T-helper 17 cell (primary cell): Measurements from ENCODE around the gene GLTPD2. TPM values are rescaled to one million over a fixed set of nuclear protein-coding genes. Genes with fewer than 3 reads are reported as not detected.

Source experiments
- ATAC-seq: fragments of 150-1000 bp; cut with Tn5 transposase; 2 replicates; pipeline ENCODE4 v1.10.0; 2021; ENCODE audit warnings: mild to moderate bottlenecking, moderate library complexity
- DNase-seq, 3 donors: peaks; one replicate each; pipeline versions ENCODE4 v3.0.0 to v3.0.0-alpha.2; 2020 to 2021
- H3K9me3 ChIP-seq: one replicate; pipeline ENCODE4 v1.7.0; 2013; ENCODE audit warnings: low read length, mild to moderate bottlenecking; ENCODE audit not compliant: control insufficient read depth, poor library complexity, severe bottlenecking
- H3K27ac Mint-ChIP-seq: one replicate; pipeline ENCODE4 v1.8.0; 2022; ENCODE audit warnings: mild to moderate bottlenecking, moderate library complexity, mixed read lengths
- H3K27me3 Mint-ChIP-seq: one replicate; pipeline ENCODE4 v1.8.0; 2022; ENCODE audit warnings: mixed read lengths
- H3K36me3 Mint-ChIP-seq: one replicate; pipeline ENCODE4 v1.8.0; 2022; ENCODE audit warnings: low read depth, mixed read lengths
- H3K4me1 Mint-ChIP-seq: one replicate; pipeline ENCODE4 v1.8.0; 2022; ENCODE audit warnings: mild to moderate bottlenecking, mixed read lengths
- H3K4me3 Mint-ChIP-seq: one replicate; pipeline ENCODE4 v1.8.0; 2022; ENCODE audit warnings: mild to moderate bottlenecking, moderate library complexity, mixed read lengths
- total RNA-seq, 4 donors: library from RNA in 2 of 4; stranded (reverse) in 2 of 4; gene quantifications; one replicate each; pipeline ENCODE4 v1.2.3 and lab custom pipeline; 2022 to 2026

The GLTPD2 gene
- total RNA-seq, 2 donors from 2014 or later = 0.34 TPM; not detected in 1

DNA sequence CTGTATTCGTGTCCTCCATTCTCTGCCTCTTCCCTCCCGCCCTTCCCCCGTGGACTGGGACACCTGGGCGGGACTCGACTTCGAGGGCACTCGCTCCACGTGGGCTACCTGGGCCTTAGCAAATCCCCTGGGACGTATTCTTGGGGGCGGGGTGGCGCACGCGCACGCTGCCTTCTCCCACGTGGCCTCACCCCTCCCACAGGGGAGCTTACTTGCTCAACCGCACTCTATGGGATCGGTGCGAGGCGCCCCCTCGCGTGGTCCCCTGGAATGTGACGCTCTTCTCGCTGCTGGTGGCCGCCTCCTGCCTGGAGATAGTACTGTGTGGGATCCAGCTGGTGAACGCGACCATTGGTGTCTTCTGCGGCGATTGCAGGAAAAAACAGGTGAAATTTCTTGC, 6.1 kb upstream of the GLTPD2 start:
- peak overlapping the region; percentile 39 for H3K4me3 Mint-ChIP-seq
- H3K27me3 Mint-ChIP-seq = peaks cover 79% of the 10 kb centered on the region
- no peak for ATAC-seq
- H3K27ac Mint-ChIP-seq = no peak overlapping the region
- peaks cover 8% of the 10 kb centered on the region for H3K36me3 Mint-ChIP-seq
- H3K4me1 Mint-ChIP-seq = peaks cover 15% of the 10 kb centered on the region
- no peaks in the 10 kb centered on the region for H3K9me3 ChIP-seq
- no peak for DNase-seq

DNA sequence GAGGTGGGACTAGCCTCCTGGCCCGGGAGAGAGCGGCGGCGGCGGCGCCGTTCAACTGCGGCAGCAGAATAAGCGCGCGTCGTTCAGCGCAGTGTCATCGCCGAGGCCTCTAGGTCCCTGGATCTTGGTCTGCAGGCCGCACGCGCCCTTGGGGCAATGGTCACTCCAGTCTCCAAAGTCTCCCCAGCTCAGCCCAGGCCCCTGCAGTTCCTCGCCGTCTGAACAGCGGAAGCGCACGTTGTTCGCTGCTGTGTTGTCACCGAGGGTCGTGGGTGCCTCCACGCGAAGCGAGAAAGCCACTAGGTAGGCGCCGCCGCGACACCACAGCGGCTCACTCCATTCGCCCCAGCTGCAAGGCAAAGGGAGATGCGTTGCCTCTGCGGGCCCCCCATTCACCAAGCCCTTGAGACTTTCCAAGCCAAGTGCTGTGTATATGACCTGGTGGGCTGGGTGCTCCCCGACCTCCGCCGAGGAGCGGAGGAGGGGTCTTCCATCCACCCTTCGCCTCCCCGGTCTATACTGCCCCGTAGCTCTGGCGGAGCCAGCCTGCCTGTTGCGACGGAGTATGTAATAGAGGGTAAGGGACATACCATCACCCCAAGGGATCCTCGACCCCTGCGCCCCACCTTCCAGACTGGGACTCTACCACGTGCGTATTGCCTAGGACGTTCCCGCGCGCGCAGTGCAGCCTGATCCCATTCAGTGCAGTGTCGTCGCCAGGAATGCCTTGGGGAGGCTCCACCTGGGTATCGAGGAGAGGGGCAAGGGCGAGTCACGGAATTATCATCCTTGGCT, 3.3 kb upstream of the GLTPD2 start:
- ATAC-seq = no peak
- peak overlapping the region; percentile 34 for H3K27ac Mint-ChIP-seq
- H3K4me1 Mint-ChIP-seq = peaks cover 23% of the 10 kb centered on the region
- DNase-seq = no peak
- H3K4me3 Mint-ChIP-seq = peak overlapping the region; percentile 55
- peaks cover 55% of the 10 kb centered on the region for H3K27me3 Mint-ChIP-seq
- H3K36me3 Mint-ChIP-seq = peaks cover 5% of the 10 kb centered on the region
- no peaks in the 10 kb centered on the region for H3K9me3 ChIP-seq

DNA sequence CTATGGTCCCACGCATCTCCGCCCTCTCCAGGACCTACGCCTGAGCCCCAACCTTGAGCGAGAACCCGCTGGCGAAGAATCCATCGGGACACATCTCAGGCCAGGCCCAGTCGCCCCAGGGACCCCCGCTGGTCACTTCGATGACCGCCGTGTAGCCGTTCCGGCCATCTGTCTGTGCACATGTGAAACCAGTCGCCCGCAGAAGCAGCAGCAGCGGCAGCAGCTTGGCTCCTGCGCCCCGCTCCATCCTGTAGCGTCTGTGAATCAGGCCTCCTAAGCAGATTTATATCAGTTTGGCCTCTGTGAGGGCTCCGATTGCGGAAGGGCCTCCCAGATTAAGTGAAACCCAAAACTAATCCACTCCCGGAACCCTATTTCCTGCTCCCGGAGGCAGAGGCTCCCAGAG, 2.7 kb upstream of the GLTPD2 start, which contains the start of gene VMO1:
Gene VMO1 (minus strand): TSS at position 259 of the 406 bp plus-strand sequence. CDS start 12 bp downstream, at position 247.
- peaks cover 51% of the 10 kb centered on the region for H3K27me3 Mint-ChIP-seq
- no peaks in the 10 kb centered on the region for H3K9me3 ChIP-seq
- H3K27ac Mint-ChIP-seq = peak within 1 kb of the TSS; percentile 34
- peaks cover 5% of the 10 kb centered on the region for H3K36me3 Mint-ChIP-seq
- H3K4me1 Mint-ChIP-seq = peaks cover 26% of the 10 kb centered on the region
- peak within 1 kb of the TSS; percentile 55 for H3K4me3 Mint-ChIP-seq
- DNase-seq (no peak), ATAC-seq (no peak)

DNA sequence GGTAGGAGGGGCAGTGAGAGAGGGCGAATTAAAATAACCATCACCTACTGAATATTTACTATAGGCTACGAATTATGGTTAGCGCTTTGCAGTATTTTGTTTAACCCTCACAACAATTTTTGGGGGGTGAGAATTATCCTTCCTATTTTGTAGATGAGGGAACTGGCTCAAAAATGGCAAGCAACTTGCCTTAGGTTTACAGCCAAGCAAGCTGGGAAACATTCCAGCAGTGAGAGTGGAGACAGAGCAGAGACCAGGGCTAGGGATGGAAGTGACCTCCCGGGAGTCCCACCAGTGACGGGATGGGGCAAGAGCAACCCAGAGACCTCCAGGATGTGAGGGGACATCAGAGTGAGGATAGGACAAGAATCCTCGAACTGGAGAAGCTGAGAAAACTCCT, 2.2 kb upstream of the GLTPD2 start:
- Mint-ChIP-seq H3K4me3 (peak overlapping the region; percentile 9), H3K27ac (peak overlapping the region; percentile 34), H3K4me1 (peaks cover 26% of the 10 kb centered on the region), H3K36me3 (peaks cover 5% of the 10 kb centered on the region), H3K27me3 (peaks cover 51% of the 10 kb centered on the region)
- ATAC-seq (no peak), DNase-seq (no peak)
- no peaks in the 10 kb centered on the region for H3K9me3 ChIP-seq

DNA sequence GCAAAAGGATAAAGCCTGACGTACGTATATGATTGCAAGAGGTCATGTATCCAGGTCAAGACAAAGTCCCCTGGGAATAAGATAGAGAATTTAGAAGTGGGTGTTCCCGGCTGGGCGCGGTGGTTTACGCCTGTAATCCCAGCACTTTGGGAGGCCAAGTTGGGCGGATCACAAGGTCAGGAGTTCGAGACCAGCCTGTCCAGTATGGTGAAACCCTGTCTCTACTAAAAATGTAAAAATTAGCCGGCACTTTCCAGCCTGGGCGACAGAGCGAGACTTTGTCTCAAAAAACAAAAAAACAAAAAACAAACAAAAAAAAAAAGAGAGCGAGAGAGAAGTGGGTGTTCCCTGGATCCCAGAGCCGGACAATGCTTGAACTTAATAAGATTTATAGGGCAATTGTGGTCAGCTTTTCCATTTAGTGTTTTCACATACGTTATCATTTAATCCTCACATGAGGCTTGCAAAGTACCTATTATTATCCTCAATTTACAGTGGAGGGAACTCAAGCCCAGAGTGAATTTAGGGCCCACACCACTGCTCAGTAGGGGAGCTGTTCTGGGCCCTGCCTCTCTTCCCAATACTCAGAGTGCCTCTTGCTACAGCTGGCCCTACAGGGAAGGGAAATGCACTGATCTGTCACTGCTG, 481 bp upstream of the GLTPD2 start:
- Mint-ChIP-seq H3K27me3 (peaks cover 38% of the 10 kb centered on the region), H3K4me3 (peak overlapping the region; percentile 33), H3K27ac (peak overlapping the region; percentile 24), H3K36me3 (peaks cover 3% of the 10 kb centered on the region), H3K4me1 (peaks cover 24% of the 10 kb centered on the region)
- ATAC-seq (no peak), DNase-seq (no peak)
- H3K9me3 ChIP-seq = no peaks in the 10 kb centered on the region

DNA sequence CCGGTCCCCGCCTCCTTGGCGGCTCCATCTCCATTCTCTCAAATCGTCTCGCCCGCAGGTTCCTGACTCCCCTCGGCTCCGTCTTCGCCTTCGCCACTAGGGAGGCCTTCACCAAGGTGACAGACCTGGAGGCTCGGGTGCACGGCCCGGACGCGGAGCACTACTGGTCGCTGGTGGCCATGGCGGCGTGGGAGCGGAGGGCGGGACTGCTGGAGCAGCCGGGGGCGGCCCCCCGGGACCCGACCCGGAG, 862 bp downstream of the GLTPD2 start:
- no peaks in the 10 kb centered on the region for H3K36me3 Mint-ChIP-seq
- H3K4me3 Mint-ChIP-seq = peak overlapping the region; percentile 93
- DNase-seq (no peak), ATAC-seq (peak; percentile 59)
- H3K9me3 ChIP-seq = no peaks in the 10 kb centered on the region
- H3K4me1 Mint-ChIP-seq = peaks cover 27% of the 10 kb centered on the region
- H3K27me3 Mint-ChIP-seq = peaks cover 25% of the 10 kb centered on the region
- no peak overlapping the region for H3K27ac Mint-ChIP-seq

DNA sequence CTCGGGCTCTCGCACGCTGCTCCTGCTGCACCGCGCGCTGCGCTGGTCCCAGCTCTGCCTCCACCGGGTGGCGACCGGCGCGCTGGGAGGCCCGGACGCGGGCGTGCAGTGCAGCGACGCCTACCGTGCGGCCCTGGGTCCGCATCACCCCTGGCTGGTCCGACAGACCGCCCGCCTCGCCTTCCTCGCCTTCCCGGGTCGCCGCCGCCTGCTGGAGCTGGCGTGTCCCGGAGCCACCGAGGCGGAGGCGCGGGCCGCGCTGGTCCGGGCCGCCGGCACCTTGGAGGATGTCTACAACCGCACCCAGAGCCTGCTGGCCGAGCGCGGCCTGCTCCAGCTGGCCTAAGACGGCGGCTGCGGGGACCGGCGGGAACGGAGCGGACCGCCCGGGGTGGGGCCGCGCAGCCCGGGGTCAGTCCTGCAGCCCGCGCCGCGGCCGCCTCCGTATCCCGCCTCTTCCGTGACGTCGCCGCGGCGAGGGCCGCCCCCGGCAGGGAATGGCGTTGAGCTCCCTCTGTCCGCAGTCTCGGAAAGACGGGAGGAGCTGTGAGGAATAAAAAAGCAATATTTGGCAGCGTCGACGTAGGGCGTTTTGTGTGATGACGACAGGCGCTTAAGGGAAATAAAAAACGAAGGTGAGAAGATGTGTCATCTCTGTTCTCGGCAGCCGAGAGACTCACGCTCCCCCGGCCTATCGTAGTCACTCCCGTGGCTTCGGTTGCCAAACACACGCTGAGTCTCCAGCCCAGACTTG, 1.4 kb downstream of the GLTPD2 start:
- peak; percentile 93 for ATAC-seq
- peaks cover 23% of the 10 kb centered on the region for H3K27me3 Mint-ChIP-seq
- peaks cover 27% of the 10 kb centered on the region for H3K4me1 Mint-ChIP-seq
- no peaks in the 10 kb centered on the region for H3K9me3 ChIP-seq
- H3K4me3 Mint-ChIP-seq = peak overlapping the region; percentile 93
- no peaks in the 10 kb centered on the region for H3K36me3 Mint-ChIP-seq
- peak; percentile 72 to 75 (median 73) for DNase-seq
- peak overlapping the region; percentile 72 for H3K27ac Mint-ChIP-seq

DNA sequence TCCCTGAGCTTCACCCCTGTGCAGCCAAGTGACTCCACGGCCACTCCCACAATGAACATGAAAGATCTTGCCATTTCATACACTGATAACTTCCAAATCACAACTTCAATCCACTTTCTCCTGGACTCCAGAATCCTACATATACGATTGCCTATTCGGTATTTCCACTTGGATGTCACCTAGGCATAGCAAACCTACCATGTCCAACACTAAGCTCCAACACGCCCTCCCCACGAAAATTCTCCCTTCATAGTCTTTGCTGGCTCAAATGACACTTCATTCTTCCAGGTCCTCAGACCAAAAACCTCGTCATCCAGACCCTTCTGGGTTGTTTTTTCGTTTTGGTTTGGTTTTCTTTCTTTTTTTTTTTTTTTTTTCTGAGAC, 1.9 kb downstream of the GLTPD2 start:
- Mint-ChIP-seq H3K4me1 (peaks cover 26% of the 10 kb centered on the region), H3K27me3 (peaks cover 18% of the 10 kb centered on the region), H3K4me3 (peak overlapping the region; percentile 93), H3K27ac (peak overlapping the region; percentile 72), H3K36me3 (no peaks in the 10 kb centered on the region)
- ATAC-seq (no peak), DNase-seq (no peak)
- no peaks in the 10 kb centered on the region for H3K9me3 ChIP-seq

DNA sequence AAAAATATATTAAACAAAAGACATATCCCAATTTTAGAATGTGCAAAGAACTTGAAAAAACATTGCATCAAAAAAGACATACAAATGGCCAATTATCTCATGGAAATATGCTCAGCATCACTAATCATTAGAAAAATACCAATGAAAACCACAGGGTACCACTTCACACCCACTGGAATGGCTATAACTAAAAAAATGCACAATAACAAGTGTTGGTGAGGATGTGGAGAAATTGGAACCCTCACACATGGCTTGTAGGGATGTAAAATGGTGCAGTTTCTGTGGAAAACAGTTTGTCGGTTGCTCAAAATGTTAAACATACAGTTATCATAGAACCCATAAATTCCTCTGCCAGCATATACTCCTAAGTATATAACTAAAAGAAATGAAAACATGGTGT, 6.4 kb downstream of the GLTPD2 start:
- peaks cover 21% of the 10 kb centered on the region for H3K4me1 Mint-ChIP-seq
- no peaks in the 10 kb centered on the region for H3K27me3 Mint-ChIP-seq
- H3K4me3 Mint-ChIP-seq = peak overlapping the region; percentile 98
- no peak overlapping the region for H3K27ac Mint-ChIP-seq
- DNase-seq (no peak), ATAC-seq (no peak)
- no peaks in the 10 kb centered on the region for H3K36me3 Mint-ChIP-seq
- H3K9me3 ChIP-seq = no peaks in the 10 kb centered on the region

DNA sequence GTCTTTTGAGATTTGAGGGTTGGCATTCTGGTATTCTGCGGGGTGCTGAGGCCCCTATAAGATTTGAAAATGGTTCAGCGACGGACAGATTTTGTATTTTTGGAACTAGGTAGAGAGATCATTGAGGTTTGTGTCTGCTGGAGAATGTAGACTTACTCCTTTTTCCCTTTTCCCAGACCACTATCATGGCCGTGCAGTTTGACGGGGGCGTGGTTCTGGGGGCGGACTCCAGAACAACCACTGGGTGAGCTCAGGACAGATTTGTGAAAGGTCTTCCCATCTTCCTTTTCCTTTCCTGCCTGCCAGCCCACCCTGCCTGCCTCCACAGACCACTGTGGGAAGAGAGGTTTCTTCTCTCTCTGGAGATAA, 7.8 kb downstream of the GLTPD2 start:
- DNase-seq (no peak), ATAC-seq (no peak)
- peak overlapping the region; percentile 98 for H3K4me3 Mint-ChIP-seq

DNA sequence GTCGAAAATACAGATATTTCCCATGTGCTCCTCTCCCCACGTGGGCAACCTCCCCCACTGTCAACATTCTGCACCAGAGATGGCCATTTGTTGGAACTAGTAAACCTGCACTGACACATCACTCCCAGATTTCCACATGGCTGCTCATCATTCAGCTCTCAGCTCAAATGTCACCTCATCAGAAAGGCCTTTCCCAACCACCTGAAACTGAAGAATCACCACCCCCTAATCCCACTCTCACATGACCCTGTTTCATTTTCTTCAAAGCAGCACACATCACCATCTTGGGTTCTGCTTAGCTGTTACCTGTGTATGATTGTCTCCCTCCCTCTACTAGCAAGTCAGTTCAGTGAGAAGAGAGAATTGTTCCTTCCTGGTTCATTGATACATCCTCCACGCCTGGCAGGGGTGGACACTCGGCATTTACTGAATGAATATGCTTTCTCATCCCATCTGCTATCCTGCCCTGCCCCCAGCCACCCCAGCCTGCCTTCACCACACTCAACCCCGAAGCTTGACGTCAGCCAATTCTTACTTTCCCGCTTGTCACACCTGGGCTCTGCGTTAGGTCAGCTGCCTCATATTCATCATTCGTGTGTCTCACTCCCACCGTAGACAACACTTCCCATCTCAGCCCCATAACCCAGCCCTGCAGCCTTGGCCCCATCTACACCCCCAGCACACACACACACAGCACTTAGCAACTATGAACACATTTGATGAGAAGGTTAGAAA, 11.9 kb downstream of the GLTPD2 start:
- H3K27ac Mint-ChIP-seq = peak overlapping the region; percentile 41
- H3K36me3 Mint-ChIP-seq = no peaks in the 10 kb centered on the region
- H3K4me1 Mint-ChIP-seq = peaks cover 11% of the 10 kb centered on the region
- no peak for ATAC-seq
- DNase-seq = no peak
- H3K9me3 ChIP-seq = no peaks in the 10 kb centered on the region
- H3K4me3 Mint-ChIP-seq = no peak overlapping the region
- no peaks in the 10 kb centered on the region for H3K27me3 Mint-ChIP-seq

More for the DNA sequence above, 7.8 kb downstream of the GLTPD2 start:
- peak overlapping the region; percentile 96 for H3K27ac Mint-ChIP-seq
- peaks cover 15% of the 10 kb centered on the region for H3K4me1 Mint-ChIP-seq
- H3K9me3 ChIP-seq = no peaks in the 10 kb centered on the region
- no peaks in the 10 kb centered on the region for H3K36me3 Mint-ChIP-seq
- no peaks in the 10 kb centered on the region for H3K27me3 Mint-ChIP-seq

DNA sequence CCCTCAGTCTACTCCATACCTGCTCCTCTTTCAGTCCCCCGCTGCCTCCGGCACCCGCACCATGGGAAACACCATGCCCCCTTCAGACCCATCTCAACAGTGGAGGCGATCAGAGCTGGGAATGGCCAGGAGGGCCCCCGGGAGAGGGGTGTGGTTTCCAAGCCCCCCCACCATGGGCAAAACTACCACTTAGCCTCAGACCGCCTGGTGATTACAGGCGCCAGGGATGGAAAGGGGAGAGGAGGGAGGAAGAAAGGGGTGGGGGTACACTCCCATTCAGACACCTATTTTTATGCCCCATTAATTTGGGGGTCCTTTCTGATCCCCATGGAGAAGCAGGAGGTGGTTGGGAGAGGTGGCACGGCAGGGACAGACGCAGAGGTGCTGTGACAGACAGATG, 13.5 kb downstream of the GLTPD2 start, which contains the start of gene C17orf114:
Gene C17orf114 (minus strand): TSS at position 101 of the 400 bp plus-strand sequence.
- ATAC-seq (no peak), DNase-seq (no peak)
- Mint-ChIP-seq H3K36me3 (no peaks in the 10 kb centered on the region), H3K27me3 (no peaks in the 10 kb centered on the region), H3K4me3 (no peak within 1 kb of the TSS), H3K4me1 (peaks cover 2% of the 10 kb centered on the region), H3K27ac (peak within 1 kb of the TSS; percentile 41)
- no peaks in the 10 kb centered on the region for H3K9me3 ChIP-seq

DNA sequence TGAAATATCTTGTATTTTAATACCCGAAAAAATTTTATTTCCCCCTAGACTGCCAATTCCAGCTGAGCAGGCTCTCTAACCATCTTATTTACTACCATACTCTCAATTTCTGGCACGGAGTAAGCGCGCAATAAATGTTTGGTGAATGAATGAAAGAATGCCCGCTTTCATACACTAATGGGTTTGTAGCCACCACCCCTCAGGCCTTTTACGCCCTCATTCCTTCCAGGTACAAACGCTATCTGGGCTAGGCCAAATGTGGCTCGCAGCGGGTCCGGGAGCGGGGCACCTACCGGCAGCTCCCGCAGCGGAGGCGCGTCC, 17.7 kb downstream of the GLTPD2 start:
- ATAC-seq (no peak), DNase-seq (no peak)
- no peaks in the 10 kb centered on the region for H3K9me3 ChIP-seq
- no peak overlapping the region for H3K27ac Mint-ChIP-seq
- no peaks in the 10 kb centered on the region for H3K27me3 Mint-ChIP-seq
- H3K36me3 Mint-ChIP-seq = peaks cover 6% of the 10 kb centered on the region
- peaks cover 13% of the 10 kb centered on the region for H3K4me1 Mint-ChIP-seq
- H3K4me3 Mint-ChIP-seq = peak overlapping the region; percentile 82
